Measurements from ENCODE around the gene BCL11B. TPM values are rescaled to one million over a fixed set of nuclear protein-coding genes. Genes with fewer than 3 reads are reported as not detected.

The BCL11B gene
- total RNA-seq, 2 experiments from 2014 or later, result not detected

GRCh38 chr14:99198746-99199502 is 73.1 kb downstream of the BCL11B start:
- no peak overlapping the region for H2AFZ ChIP-seq (ENCODE audit: low read length)
- POLR2A ChIA-PET, result no interaction called here

GRCh38 chr14:99196310-99196650 is 75.7 kb downstream of the BCL11B start:
- no TSS peak for BruUV-seq (replicated peaks)
- H3K4me2 ChIP-seq (ENCODE audit: low read length), result no peak overlapping the region
- ChIA-PET CTCF (ENCODE audit: unreplicated experiment) (no interaction called here), POLR2A (interaction anchor here (1.0 kb wide), 1 partner anchor 1222 kb away, joined by 3 read pairs; no protein-coding TSS in a partner anchor)
- H3K36me3 ChIP-seq (ENCODE audit: insufficient read depth, low read length), result no peaks in the 10 kb centered on the region
- H2AFZ ChIP-seq (ENCODE audit: low read length), result no peak overlapping the region
- H3K27ac ChIP-seq (ENCODE audit: low read depth, low read length, poor library complexity, severe bottlenecking), result no peak overlapping the region
- H4K20me1 ChIP-seq (ENCODE audit: insufficient read depth, low read length), result no peaks in the 10 kb centered on the region
- intact Hi-C loops (cut with micrococcal nuclease; ENCODE audit: unreplicated experiment), result no loop called here
- H3K4me3 ChIP-seq (ENCODE audit: low read depth, low read length, poor library complexity, severe bottlenecking), result no peak overlapping the region
- H3K4me1 ChIP-seq (ENCODE audit: insufficient read depth, low read length, poor library complexity, severe bottlenecking), result no peaks in the 10 kb centered on the region
- no peaks in the 10 kb centered on the region for H3K9me3 ChIP-seq (ENCODE audit: low read length)
- TF ChIP-seq EZH2phosphoT487 (IDR thresholded peaks at IDR 0.05; ENCODE audit: borderline replicate concordance, low read depth, low read length) (no peak), CTCF (conservative IDR thresholded peaks at IDR 0.05; ENCODE audit: low read length) (no peak)
- H3K9me2 ChIP-seq (ENCODE audit: insufficient read depth, low read length), result no peaks in the 10 kb centered on the region
- H3K79me2 ChIP-seq (ENCODE audit: insufficient read depth, low read depth, low read length), result no peaks in the 10 kb centered on the region
- no peak for DNase-seq (ENCODE audit: low spot score)

More at GRCh38 chr14:99198746-99199502, 73.1 kb downstream of the BCL11B start:
- Histone ChIP-seq H4K20me1 (ENCODE audit: insufficient read depth, low read length) (no peaks in the 10 kb centered on the region), H3K79me2 (ENCODE audit: insufficient read depth, low read depth, low read length) (no peaks in the 10 kb centered on the region), H3K9me2 (ENCODE audit: insufficient read depth, low read length) (no peaks in the 10 kb centered on the region), H3K4me2 (ENCODE audit: low read length) (no peak overlapping the region), H3K4me3 (ENCODE audit: low read depth, low read length, poor library complexity, severe bottlenecking) (no peak overlapping the region), H3K9me3 (ENCODE audit: low read length) (no peaks in the 10 kb centered on the region), H3K36me3 (ENCODE audit: insufficient read depth, low read length) (no peaks in the 10 kb centered on the region), H3K4me1 (ENCODE audit: insufficient read depth, low read length, poor library complexity, severe bottlenecking) (no peaks in the 10 kb centered on the region), H3K27ac (ENCODE audit: low read depth, low read length, poor library complexity, severe bottlenecking) (no peak overlapping the region)
- intact Hi-C loops (cut with micrococcal nuclease; ENCODE audit: unreplicated experiment), result no loop called here
- no peak for TF ChIP-seq CTCF (conservative IDR thresholded peaks at IDR 0.05; ENCODE audit: low read length)
- CTCF ChIA-PET (ENCODE audit: unreplicated experiment), result no interaction called here
- DNase-seq (ENCODE audit: low spot score), result no peak
- BruUV-seq (replicated peaks), result no TSS peak

GRCh38 chr14:99195602-99196309 is 76.2 kb downstream of the BCL11B start:
- Histone ChIP-seq H3K4me1 (ENCODE audit: insufficient read depth, low read length, poor library complexity, severe bottlenecking) (no peaks in the 10 kb centered on the region), H4K20me1 (ENCODE audit: insufficient read depth, low read length) (no peaks in the 10 kb centered on the region), H3K79me2 (ENCODE audit: insufficient read depth, low read depth, low read length) (no peaks in the 10 kb centered on the region), H3K9me2 (ENCODE audit: insufficient read depth, low read length) (no peaks in the 10 kb centered on the region), H3K27ac (ENCODE audit: low read depth, low read length, poor library complexity, severe bottlenecking) (no peak overlapping the region), H3K36me3 (ENCODE audit: insufficient read depth, low read length) (no peaks in the 10 kb centered on the region), H3K4me2 (ENCODE audit: low read length) (no peak overlapping the region), H3K9me3 (ENCODE audit: low read length) (no peaks in the 10 kb centered on the region), H3K4me3 (ENCODE audit: low read depth, low read length, poor library complexity, severe bottlenecking) (no peak overlapping the region), H2AFZ (ENCODE audit: low read length) (no peak overlapping the region)
- no peak for DNase-seq (ENCODE audit: low spot score)
- ChIA-PET POLR2A (interaction anchor here (1.0 kb wide), 1 partner anchor 1221 kb away, joined by 3 read pairs; no protein-coding TSS in a partner anchor), CTCF (ENCODE audit: unreplicated experiment) (no interaction called here)
- intact Hi-C loops (cut with micrococcal nuclease; ENCODE audit: unreplicated experiment), result no loop called here
- TF ChIP-seq CTCF (conservative IDR thresholded peaks at IDR 0.05; ENCODE audit: low read length) (no peak), EZH2phosphoT487 (IDR thresholded peaks at IDR 0.05; ENCODE audit: borderline replicate concordance, low read depth, low read length) (no peak)
- BruUV-seq (replicated peaks), result no TSS peak

Measured in OCI-LY7 (cell line).